K562 (cell line): ENCODE measurements around the gene KLK1. TPM values are rescaled to one million over a fixed set of nuclear protein-coding genes. Genes with fewer than 3 reads are reported as not detected.

Experiments
- BCOR ChIP-seq: fragments of 450-650 bp; IDR thresholded peaks from 2 replicates; pipeline ENCODE4 v1.6.1; 2016
- CBFA2T2 ChIP-seq: fragments of 450-650 bp; conservative IDR thresholded peaks from 2 replicates; pipeline ENCODE4 v1.6.1; 2017; ENCODE audit warnings: mild to moderate bottlenecking
- CTCFL ChIP-seq: IDR thresholded peaks from 2 replicates; pipeline ENCODE4 v1.6.1; 2011; ENCODE audit warnings: borderline replicate concordance, low read depth, mild to moderate bottlenecking, moderate library complexity, low read length; ENCODE audit not compliant: insufficient read depth, poor library complexity, severe bottlenecking
- HDAC2 ChIP-seq: fragments of 450-650 bp; IDR thresholded peaks from 2 replicates; pipeline ENCODE4 v1.6.1; 2016; ENCODE audit warnings: mild to moderate bottlenecking
- JUN ChIP-seq, 2 experiments: sonication (generic) in 1 of 2; formaldehyde crosslinking in 1 of 2; IDR thresholded peaks; 2 replicates each; pipeline versions ENCODE4 v1.6.1 to v1.8.0; 2012 to 2022; ENCODE audit warnings: borderline replicate concordance in 2 of 2, mild to moderate bottlenecking in 2 of 2, improper control_type of control experiment in 1 of 2, low read depth in 1 of 2, low read length in 1 of 2, missing genetic modification reagents in 1 of 2
- MAZ ChIP-seq, 2 experiments: fragments of 450-650 bp in 1 of 2; sonication (generic) in 1 of 2; formaldehyde crosslinking; IDR thresholded peaks in 1 of 2; conservative IDR thresholded peaks in 1 of 2; 2 replicates each; pipeline versions ENCODE4 v1.4.0 to v1.5.0; 2020; ENCODE audit warnings: mild to moderate bottlenecking in 1 of 2, missing genetic modification reagents in 1 of 2
- MCM2 ChIP-seq: fragments of 450-650 bp; IDR thresholded peaks from 2 replicates; pipeline ENCODE4 v1.6.1; 2017; ENCODE audit warnings: low read depth, mild to moderate bottlenecking
- SIX5 ChIP-seq, 2 experiments: IDR thresholded peaks; 2 replicates each; pipeline ENCODE4 v1.6.1; 2011; ENCODE audit warnings: low read length in 2 of 2, borderline replicate concordance in 1 of 2, low read depth in 1 of 2, mild to moderate bottlenecking in 1 of 2, moderate library complexity in 1 of 2; ENCODE audit not compliant: insufficient read depth in 1 of 2
- TCFL5 ChIP-seq: fragments of 250-450 bp; sonication (Bioruptor Pico); conservative IDR thresholded peaks from 2 replicates; pipeline ENCODE4 v1.6.1; 2021; ENCODE audit warnings: mild to moderate bottlenecking, moderate library complexity, matching md5 sums
- USF2 ChIP-seq: sonication (generic); formaldehyde crosslinking; IDR thresholded peaks from 2 replicates; pipeline ENCODE4 v1.5.0; 2020; ENCODE audit warnings: missing genetic modification reagents
- ZBED1 ChIP-seq: IDR thresholded peaks from 2 replicates; pipeline ENCODE4 v1.6.1; 2014
- ZBTB26 ChIP-seq: fragments of 450-650 bp; formaldehyde crosslinking; IDR thresholded peaks from 2 replicates; pipeline ENCODE4 v1.4.0; 2022; ENCODE audit warnings: missing genetic modification characterization
- ZFX ChIP-seq: sonication (generic); formaldehyde crosslinking; IDR thresholded peaks from 2 replicates; pipeline ENCODE4 v1.8.0; 2022; ENCODE audit warnings: mild to moderate bottlenecking, missing genetic modification reagents, moderate library complexity
- ZNF764 ChIP-seq: fragments of 250-450 bp; sonication (Bioruptor Pico); IDR thresholded peaks from 2 replicates; pipeline ENCODE4 v1.4.0; 2020; ENCODE audit warnings: low read depth, mild to moderate bottlenecking, moderate library complexity
- polyA plus RNA-seq, 8 experiments: library from polyadenylated mRNA; depleted of rRNA in 4 of 8; stranded (reverse) in 5 of 8; unstranded in 3 of 8; fragments of >200 nt; fragmentation: Nextera tagmentation in 2 of 8; fragmentation: Illumina TruSeq in 1 of 8; extraction: Ambion mirVana in 2 of 8; extraction: Trizol in 1 of 8; gene quantifications; 2 replicates each; pipeline versions ENCODE4 v1.2.1 to v1.2.3, GENCODE V29; 2011 to 2014; ENCODE audit warnings: inconsistent platforms in 1 of 8, missing spikeins in 1 of 8
- total RNA-seq, 7 experiments: library from RNA; depleted of rRNA in 6 of 7; stranded (reverse); fragments of >200 nt in 6 of 7; fragmentation: Illumina TruSeq in 2 of 7; extraction: Trizol in 2 of 7; gene quantifications; 2 replicates each; pipeline versions ENCODE4 v1.2.1 to v1.2.3, GENCODE V29; 2011 to 2021; ENCODE audit warnings: low replicate concordance in 1 of 7
- TF ChIP-seq, protein P1 (sequence below): fragments of 250-450 bp; sonication (Bioruptor Pico); IDR thresholded peaks from 2 replicates; pipeline ENCODE4 v1.9.0; 2021; ENCODE audit warnings: mild to moderate bottlenecking
- TF ChIP-seq, protein P2 (sequence below): sonication (generic); formaldehyde crosslinking; IDR thresholded peaks from 2 replicates; pipeline ENCODE4 v1.8.1; 2022; ENCODE audit warnings: missing genetic modification reagents

Gene KLK1
- total and polyA plus RNA-seq, 9 of the 15 experiments (the other 6 are each of a cell fraction or from before 2014, with no cell fraction given), result 0.87 to 15.4 (median 9.1) TPM

GRCh38 chr19:50804420-50805272, 18.9 kb downstream of the KLK1 start (continued):
- TF ChIP-seq HDAC2, result peak; percentile 76
- TF ChIP-seq CBFA2T2, result peak; percentile 45
- TF ChIP-seq ZNF764 (CRISPR knock-in tag), result no peak
- TF ChIP-seq JUN (IDR thresholded peaks at IDR 0.05; ENCODE audit: borderline replicate concordance, low read depth, low read length), result no peak; the same call in 1 of the 2 replicates
- no peak for TF ChIP-seq JUN (CRISPR knock-in tag; IDR thresholded peaks at IDR 0.05; ENCODE audit: borderline replicate concordance)
- TF ChIP-seq ZBED1, result peak; percentile 68; the same call in 1 of the 2 replicates
- TF ChIP-seq MCM2, result no peak
- 0 out of 2 replicates have a peak, but pooled peaks have one; percentile 59 for TF ChIP-seq ZBTB26 (CRISPR knock-in tag)
- TF ChIP-seq TCFL5 (CRISPR knock-in tag), result no peak
- TF ChIP-seq ZFX (CRISPR knock-in tag), result peak; percentile 83
- TF ChIP-seq, protein P1, sequence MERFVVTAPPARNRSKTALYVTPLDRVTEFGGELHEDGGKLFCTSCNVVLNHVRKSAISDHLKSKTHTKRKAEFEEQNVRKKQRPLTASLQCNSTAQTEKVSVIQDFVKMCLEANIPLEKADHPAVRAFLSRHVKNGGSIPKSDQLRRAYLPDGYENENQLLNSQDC (CRISPR knock-in tag), result peak; percentile 76
- TF ChIP-seq BCOR, result no peak; the same call in 1 of the 2 replicates
- TF ChIP-seq SIX5 (IDR thresholded peaks at IDR 0.05; ENCODE audit: borderline replicate concordance in 1 of 2, insufficient read depth in 1 of 2, low read depth in 1 of 2, low read length in 2 of 2), result no peak
- no peak for TF ChIP-seq CTCFL
- peak in 1 of 2 experiments; percentile 94 for TF ChIP-seq MAZ (CRISPR knock-in tag; conservative IDR thresholded peaks at IDR 0.05 in 1 of 2, IDR thresholded peaks at IDR 0.05 in 1 of 2)
- TF ChIP-seq, protein P2, sequence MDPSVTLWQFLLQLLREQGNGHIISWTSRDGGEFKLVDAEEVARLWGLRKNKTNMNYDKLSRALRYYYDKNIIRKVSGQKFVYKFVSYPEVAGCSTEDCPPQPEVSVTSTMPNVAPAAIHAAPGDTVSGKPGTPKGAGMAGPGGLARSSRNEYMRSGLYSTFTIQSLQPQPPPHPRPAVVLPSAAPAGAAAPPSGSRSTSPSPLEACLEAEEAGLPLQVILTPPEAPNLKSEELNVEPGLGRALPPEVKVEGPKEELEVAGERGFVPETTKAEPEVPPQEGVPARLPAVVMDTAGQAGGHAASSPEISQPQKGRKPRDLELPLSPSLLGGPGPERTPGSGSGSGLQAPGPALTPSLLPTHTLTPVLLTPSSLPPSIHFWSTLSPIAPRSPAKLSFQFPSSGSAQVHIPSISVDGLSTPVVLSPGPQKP (CRISPR knock-in tag), result no peak
- TF ChIP-seq USF2 (CRISPR knock-in tag), result peak; percentile 96
